Stimulated activated CD4-positive, alpha-beta T cell treated with anti-CD3 and anti-CD28 coated beads, Interleukin-4, amount 100 ng/mL, for 4 hours (primary cell): ENCODE data around the gene FMO1.
"Not testable (repeated sequence)": the region's sequence is repeated elsewhere in the genome, so short reads cannot be mapped to it uniquely, and the experiment has no call there.

ENCODE experiments used
- DNase-seq, 2 experiments: peaks; one replicate each; pipeline ENCODE4 v3.0.0-alpha.2; 2020

Gene FMO1

GRCh38 chr1:171286032-171286705 lies 37.9 kb downstream of the FMO1 start:
- DNase-seq = no peak

GRCh38 chr1:171290621-171291020 lies 42.3 kb downstream of the FMO1 start:
- no peak for DNase-seq

GRCh38 chr1:171292799-171293198 lies 44.5 kb downstream of the FMO1 start:
- DNase-seq = no peak

- DNase-seq = not testable (repeated sequence)
Observed at GRCh38 chr1:171295383-171295782, 47.1 kb downstream of the FMO1 start.

- no peak for DNase-seq
Observed at GRCh38 chr1:171295821-171296220, 47.5 kb downstream of the FMO1 start.

GRCh38 chr1:171296897-171297296 lies 48.6 kb downstream of the FMO1 start:
- DNase-seq = no peak

GRCh38 chr1:171298696-171299095 lies 50.4 kb downstream of the FMO1 start:
- DNase-seq = no peak

GRCh38 chr1:171299342-171299741 lies 51.0 kb downstream of the FMO1 start:
- no peak for DNase-seq

- DNase-seq = no peak
Observed at GRCh38 chr1:171300401-171300800, 52.1 kb downstream of the FMO1 start.

- DNase-seq = no peak
Observed at GRCh38 chr1:171310661-171311087, 62.4 kb downstream of the FMO1 start.

GRCh38 chr1:171311771-171312558 lies 63.7 kb downstream of the FMO1 start:
- no peak for DNase-seq

GRCh38 chr1:171313319-171313834 lies 65.1 kb downstream of the FMO1 start:
- DNase-seq = no peak

GRCh38 chr1:171313835-171314320 lies 65.6 kb downstream of the FMO1 start, which contains the start of gene FMO4:
Gene FMO4 (plus strand): TSS chr1:171314183. CDS start chr1:171319826, 5,643 bp downstream.
- DNase-seq = peak; percentile 50 to 87

- no peak for DNase-seq
Observed at GRCh38 chr1:171329251-171329650, 81.0 kb downstream of the FMO1 start.

GRCh38 chr1:171334024-171334640 lies 85.8 kb downstream of the FMO1 start:
- no peak for DNase-seq
